Lower leg skin (tissue), 4 donors: ENCODE data around the gene KLHDC8A. TPM values are rescaled to one million over a fixed set of nuclear protein-coding genes. Genes with fewer than 3 reads are reported as not detected.

Source experiments
- DNase-seq, 2 donors: peaks; one replicate each; pipeline ENCODE4 v3.0.0-alpha.2; 2019; ENCODE audit warnings: low spot score in 2 of 2
- H3K4me3 ChIP-seq: fragments of 200-600 bp; sonication (generic); 2 replicates; pipeline ENCODE4 v1.5.1; 2017; ENCODE audit warnings: mild to moderate bottlenecking, low read depth; ENCODE audit not compliant: poor library complexity, severe bottlenecking
- POLR2A ChIP-seq, 2 donors: fragments of 450-650 bp; IDR thresholded peaks; one replicate each; pipeline ENCODE4 v1.6.1; 2016 to 2017; ENCODE audit warnings: antibody characterized with exemption in 2 of 2, mild to moderate bottlenecking in 1 of 2, moderate library complexity in 1 of 2
- WGBS, 2 donors: methylation state at CpG; one replicate each; pipeline ENCODE4 v1.1.5; 2018; 5-methylcytosine and 5-hydroxymethylcytosine counted together
- intact Hi-C: fragments of 100-400 bp; cut with DNase I; formaldehyde crosslinking; loops from one replicate; pipeline ENCODE4 v1.15.0; 2023; ENCODE audit warnings: low total_unique reads
- total RNA-seq, 4 donors: library from RNA; depleted of rRNA; stranded (reverse); fragments of >200 nt; gene quantifications; one replicate each; pipeline ENCODE4 v1.1.0, GENCODE V29; 2016
- TF ChIP-seq, protein P1 (sequence below), 3 donors: fragments of 450-650 bp; IDR thresholded peaks; one replicate each; pipeline ENCODE4 v1.5.1; 2016; ENCODE audit warnings: antibody characterized with exemption in 3 of 3, mild to moderate bottlenecking in 3 of 3, moderate library complexity in 2 of 3

Gene KLHDC8A
- total RNA-seq, 4 donors from 2014 or later, result 0.30 TPM; not detected in 3

DNA sequence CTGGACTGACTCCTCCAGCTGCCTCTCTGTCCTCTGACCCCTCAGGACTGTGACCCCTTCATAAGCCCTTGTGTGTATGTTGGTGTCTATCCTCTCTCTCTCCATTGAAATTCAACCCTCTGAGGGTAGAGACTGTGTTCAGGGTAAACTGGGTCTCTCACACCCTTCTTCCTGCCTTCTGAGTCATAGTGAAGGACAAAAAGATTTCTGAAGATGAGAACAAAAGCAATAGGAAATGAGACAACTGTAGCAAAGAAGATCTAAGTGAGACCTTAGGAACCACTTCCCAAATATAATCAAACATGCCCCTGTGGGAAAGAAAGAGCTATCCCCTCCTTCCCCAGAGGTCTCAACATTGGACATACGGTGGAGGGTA is 52.0 kb downstream of the KLHDC8A start:
- H3K4me3 ChIP-seq, result no peak overlapping the region
- TF ChIP-seq, protein P1, sequence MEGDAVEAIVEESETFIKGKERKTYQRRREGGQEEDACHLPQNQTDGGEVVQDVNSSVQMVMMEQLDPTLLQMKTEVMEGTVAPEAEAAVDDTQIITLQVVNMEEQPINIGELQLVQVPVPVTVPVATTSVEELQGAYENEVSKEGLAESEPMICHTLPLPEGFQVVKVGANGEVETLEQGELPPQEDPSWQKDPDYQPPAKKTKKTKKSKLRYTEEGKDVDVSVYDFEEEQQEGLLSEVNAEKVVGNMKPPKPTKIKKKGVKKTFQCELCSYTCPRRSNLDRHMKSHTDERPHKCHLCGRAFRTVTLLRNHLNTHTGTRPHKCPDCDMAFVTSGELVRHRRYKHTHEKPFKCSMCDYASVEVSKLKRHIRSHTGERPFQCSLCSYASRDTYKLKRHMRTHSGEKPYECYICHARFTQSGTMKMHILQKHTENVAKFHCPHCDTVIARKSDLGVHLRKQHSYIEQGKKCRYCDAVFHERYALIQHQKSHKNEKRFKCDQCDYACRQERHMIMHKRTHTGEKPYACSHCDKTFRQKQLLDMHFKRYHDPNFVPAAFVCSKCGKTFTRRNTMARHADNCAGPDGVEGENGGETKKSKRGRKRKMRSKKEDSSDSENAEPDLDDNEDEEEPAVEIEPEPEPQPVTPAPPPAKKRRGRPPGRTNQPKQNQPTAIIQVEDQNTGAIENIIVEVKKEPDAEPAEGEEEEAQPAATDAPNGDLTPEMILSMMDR (IDR thresholded peaks at IDR 0.05), result no peak
- no peak for TF ChIP-seq POLR2A (IDR thresholded peaks at IDR 0.05)
- WGBS, 2 donors, result 100% methylated on average over 1 of the region's 1 CpG
- intact Hi-C loops, result no loop called here
- no peak for DNase-seq

DNA sequence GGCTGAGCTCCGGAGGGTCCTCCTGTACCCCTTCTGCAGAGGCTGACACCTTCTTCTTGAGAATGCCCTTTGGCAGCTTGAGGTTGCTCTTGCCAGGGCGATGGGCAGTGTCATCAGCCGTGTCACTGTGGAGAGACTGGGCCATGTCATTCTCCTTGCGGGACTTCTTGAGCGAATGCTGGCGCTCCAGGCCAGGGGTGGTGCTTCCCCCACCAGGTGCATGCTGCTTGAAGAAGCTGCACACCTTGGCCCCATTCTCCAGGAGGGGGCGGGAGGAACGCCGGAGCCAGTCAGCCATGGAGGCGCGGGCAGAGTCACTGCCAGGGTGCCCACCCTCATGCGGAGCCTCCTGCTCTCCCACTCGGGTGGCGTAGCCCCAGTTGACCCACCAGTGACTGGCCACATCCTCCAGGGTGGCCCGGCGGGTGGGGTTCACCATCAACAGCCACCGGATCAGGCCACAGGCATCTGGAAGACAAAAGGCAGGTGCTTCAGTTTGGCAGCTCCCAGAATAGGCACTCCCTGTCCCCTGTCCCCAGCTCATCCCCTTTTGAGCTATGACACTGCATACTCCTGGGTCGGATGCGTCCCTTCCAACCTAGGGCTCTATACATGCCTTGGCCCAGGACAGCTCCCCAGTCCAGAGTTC is 52.6 kb downstream of the KLHDC8A start:
- intact Hi-C loops, result no loop called here
- TF ChIP-seq, protein P1 (IDR thresholded peaks at IDR 0.05), result no peak
- no peak for TF ChIP-seq POLR2A (IDR thresholded peaks at IDR 0.05)
- no peak for DNase-seq

DNA sequence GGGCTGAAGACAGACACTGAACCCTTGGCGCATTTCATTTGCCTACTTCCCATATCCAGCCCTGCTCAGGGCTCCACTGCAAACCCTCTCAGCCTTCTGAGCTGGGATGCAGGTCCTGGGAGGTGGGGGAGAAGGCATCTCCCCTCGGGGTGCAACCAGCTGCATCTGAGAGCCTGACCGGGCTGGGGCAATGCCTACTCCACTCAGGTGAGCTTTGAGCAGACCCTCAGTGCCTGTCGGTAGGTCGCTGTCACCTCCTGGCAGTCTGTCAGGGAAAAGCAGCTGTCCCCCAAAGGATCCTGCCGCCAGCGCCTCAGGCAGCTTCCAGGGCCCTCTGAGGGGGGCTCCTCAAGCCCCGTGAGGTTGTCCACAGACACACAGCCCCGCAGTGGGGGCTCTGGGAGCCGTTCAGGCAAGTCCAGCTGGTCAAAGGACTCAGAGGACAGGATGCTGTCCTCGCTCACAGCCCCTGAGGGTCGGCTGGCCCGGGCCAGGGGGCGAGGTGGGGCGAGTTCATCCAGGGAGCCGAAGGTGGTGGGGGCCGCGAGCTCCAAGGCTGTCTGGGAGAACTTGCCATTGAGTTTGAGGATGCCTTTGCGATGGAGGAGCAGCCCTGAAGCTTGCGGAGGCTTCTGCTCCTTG is 53.4 kb downstream of the KLHDC8A start:
- no peak for DNase-seq
- no peak overlapping the region for H3K4me3 ChIP-seq
- WGBS, 2 donors, result 90 to 91% methylated on average over 17 to 18 of the region's 20 CpGs
- intact Hi-C loops, result no loop called here
- TF ChIP-seq POLR2A (IDR thresholded peaks at IDR 0.05), result no peak
- TF ChIP-seq, protein P1 (IDR thresholded peaks at IDR 0.05), result no peak

More for the DNA sequence above, 52.6 kb downstream of the KLHDC8A start:
- no peak overlapping the region for H3K4me3 ChIP-seq
- WGBS, 2 donors, result 93 to 97% methylated on average over 7 to 14 of the region's 19 CpGs

DNA sequence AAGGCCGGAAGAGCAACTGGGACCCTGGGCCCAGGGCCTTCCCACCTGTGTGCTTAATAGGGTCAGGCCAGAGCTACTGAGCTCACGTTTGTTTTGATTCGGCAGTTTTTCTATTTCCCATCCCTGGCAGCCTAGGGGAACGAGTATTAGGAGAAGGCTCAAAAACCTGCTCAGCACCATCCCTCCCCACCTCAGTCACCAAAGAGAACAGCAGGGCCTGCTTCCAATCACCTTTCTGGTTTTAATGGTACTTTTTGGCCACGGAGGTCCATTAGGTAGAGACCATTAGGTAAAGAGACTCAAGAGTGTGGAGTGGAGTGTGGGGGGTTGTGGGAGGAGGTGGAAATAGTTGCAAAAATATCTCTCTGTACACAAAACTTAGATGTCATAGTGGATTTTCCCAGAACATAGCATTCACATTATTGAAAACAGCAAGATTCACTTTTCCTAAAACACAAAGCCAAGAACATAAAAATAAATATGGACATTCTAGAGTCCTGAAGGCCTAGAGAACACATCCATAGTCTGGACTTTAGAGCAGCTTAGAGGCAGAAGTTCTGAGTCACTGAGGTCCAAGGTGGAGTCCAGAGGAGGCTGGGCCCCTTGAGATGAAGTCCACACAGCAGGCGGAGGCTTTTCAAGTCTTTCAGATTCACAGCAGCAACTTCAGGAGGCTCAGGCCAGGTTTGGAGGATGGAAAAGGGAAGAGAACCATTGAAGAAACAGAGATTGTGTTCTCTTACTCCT is 54.7 kb downstream of the KLHDC8A start:
- DNase-seq, result no peak
- intact Hi-C loops, result no loop called here
- TF ChIP-seq, protein P1 (IDR thresholded peaks at IDR 0.05), result no peak
- WGBS, 2 donors, result 81 to 91% methylated on average over 6 of the region's 6 CpGs
- no peak overlapping the region for H3K4me3 ChIP-seq

DNA sequence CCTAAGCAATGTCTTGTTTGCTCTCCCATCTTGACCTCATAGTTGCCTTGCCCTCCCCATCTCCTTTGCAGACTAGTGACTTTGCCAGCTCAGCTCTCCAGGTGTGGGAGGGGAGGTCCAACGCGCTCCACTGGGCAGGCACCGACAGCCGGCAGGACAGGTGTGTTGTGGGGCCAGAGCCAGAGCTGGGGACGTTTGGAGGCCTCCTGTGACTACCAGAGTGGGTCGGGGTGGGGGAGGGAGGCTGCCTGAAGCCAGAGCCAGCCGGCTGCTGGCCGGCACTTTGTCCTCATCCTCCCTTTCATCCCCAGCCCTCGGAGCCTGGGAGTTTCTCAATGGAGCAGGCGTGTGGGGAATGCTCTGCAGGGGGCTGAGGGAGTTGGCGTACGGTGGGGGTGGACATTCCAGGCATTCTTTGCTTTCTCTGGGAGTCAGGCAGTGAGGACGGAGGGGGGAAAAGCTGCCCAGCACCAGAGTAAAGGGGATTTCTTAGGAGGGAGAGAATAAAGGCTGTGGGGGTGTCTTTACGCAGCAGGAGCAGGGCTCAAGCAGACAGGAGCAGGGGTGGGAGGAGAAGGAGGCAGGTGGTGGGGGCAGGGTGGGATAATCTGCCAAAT is 55.4 kb downstream of the KLHDC8A start:
- no peak overlapping the region for H3K4me3 ChIP-seq
- WGBS, 2 donors, result 46 to 53% methylated on average over 13 to 14 of the region's 14 CpGs
- intact Hi-C loops, result no loop called here
- no peak for DNase-seq
- TF ChIP-seq, protein P1 (IDR thresholded peaks at IDR 0.05), result no peak
- no peak for TF ChIP-seq POLR2A (IDR thresholded peaks at IDR 0.05)
